Measurements from ENCODE around the gene MAGI3. TPM values are rescaled to one million over a fixed set of nuclear protein-coding genes. Genes with fewer than 3 reads are reported as not detected.

MAGI3 gene
- total and polyA plus RNA-seq, 2 of the 13 experiments (the other 11 are each of a cell fraction or from before 2014, with no cell fraction given): 4.0 to 11.8 TPM

DNA sequence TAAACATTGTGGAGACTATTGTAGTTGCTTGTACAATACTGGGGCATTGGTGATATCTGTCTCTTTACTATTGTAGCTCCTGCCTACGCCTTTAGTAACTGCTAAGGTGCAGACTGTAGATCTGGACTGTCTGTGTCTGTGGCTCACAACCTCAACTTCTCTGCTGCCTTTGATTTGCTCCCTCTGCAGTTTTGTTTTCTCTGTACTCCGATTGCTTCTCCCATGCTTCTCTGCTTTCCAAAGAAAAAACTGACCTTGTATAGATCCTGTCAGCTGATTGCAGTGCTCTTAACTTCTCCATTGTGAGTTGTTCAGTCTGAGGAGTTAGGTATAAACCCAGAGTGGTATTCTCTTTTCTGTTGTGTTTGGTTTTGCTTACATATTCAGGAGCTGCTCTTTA is 15.3 kb downstream of the MAGI3 start:
- DNase-seq (ENCODE audit: low spot score) (peak; percentile 61), ATAC-seq (peak; percentile 91), FAIRE-seq (peak; percentile 54)
- POLR2A ChIA-PET: no interaction called here
- Histone ChIP-seq H3K4me1 (ENCODE audit: insufficient read depth, low read length) (peaks cover 13% of the 10 kb centered on the region), H2AFZ (ENCODE audit: low read length) (no peak overlapping the region), H3K27me3 (ENCODE audit: control insufficient read depth in 1 of 2, insufficient read depth in 2 of 2, low read length in 2 of 2) (no peaks in the 10 kb centered on the region), H3K4me3 (replicated peaks in 1 of 3; ENCODE audit: insufficient read depth in 1 of 3, low read depth in 2 of 3, low read length in 3 of 3) (peak overlapping the region in 1 of 3 experiments; percentile 23; a peak in 1 of 6 replicates), H3K27ac (ENCODE audit: extremely low read length, insufficient read depth, low read length) (peak overlapping the region; percentile 50), H4K20me1 (ENCODE audit: insufficient read depth, low read length) (peaks cover 3% of the 10 kb centered on the region; the same call in 1 of the 2 replicates), H3K9me3 (ENCODE audit: low read length) (no peaks in the 10 kb centered on the region), H3K36me3 (replicated peaks in 1 of 2; ENCODE audit: control insufficient read depth in 1 of 2, insufficient read depth in 2 of 2, low read length in 2 of 2) (peaks cover 0 to 2% of the 10 kb centered on the region in 2 experiments; a peak in 1 of 5 replicates), H3K79me2 (ENCODE audit: insufficient read depth, low read length) (peaks cover 55% of the 10 kb centered on the region), H3K4me2 (ENCODE audit: low read depth, low read length) (peak overlapping the region; percentile 51), H3K9ac (ENCODE audit: insufficient read depth, low read depth, low read length) (no peak overlapping the region)
- in situ Hi-C loops (cut with HindIII; ENCODE audit: extremely low pct_ligation_motif_present, low pct_unique_long_range_greater_than_20kb): no loop called here
- CTCF ChIA-PET (ENCODE audit: low intra/inter-chr PET ratio, low total read pairs): no interaction called here
- 43% methylated on average over 2 of the region's 2 CpGs for WGBS (ENCODE audit: low lambda C conversion rate)
- BruUV-seq (replicated peaks): no TSS peak
- intact Hi-C loops (cut with micrococcal nuclease; ENCODE audit: unreplicated experiment): no loop called here
- TF ChIP-seq MAFF (IDR thresholded peaks at IDR 0.05; ENCODE audit: low read depth, low read length) (0 out of 2 replicates have a peak, but pooled peaks have one; percentile 2), SMC3 (IDR thresholded peaks at IDR 0.05; ENCODE audit: low read length) (0 out of 2 replicates have a peak, but pooled peaks have one; percentile 1), KLF11 (CRISPR knock-in tag; IDR thresholded peaks at IDR 0.05) (no peak), ZNF331 (CRISPR knock-in tag; IDR thresholded peaks at IDR 0.05) (peak; percentile 15; the same call in 1 of the 2 replicates), SOX13 (IDR thresholded peaks at IDR 0.05) (no peak), SOX13 (CRISPR knock-in tag; conservative IDR thresholded peaks at IDR 0.05 in 1 of 2, IDR thresholded peaks at IDR 0.05 in 1 of 2) (peak in 1 of 2 experiments; percentile 46; a peak in 1 of 4 replicates), ZNF292 (CRISPR knock-in tag; IDR thresholded peaks at IDR 0.05; ENCODE audit: borderline replicate concordance, low read depth) (0 out of 2 replicates have a peak, but pooled peaks have one; percentile 34), KMT2A (CRISPR knock-in tag; IDR thresholded peaks at IDR 0.05) (0 out of 2 replicates have a peak, but pooled peaks have one; percentile 33), HOXD1 (CRISPR knock-in tag; IDR thresholded peaks at IDR 0.05) (no peak), ZEB1 (IDR thresholded peaks at IDR 0.05; ENCODE audit: insufficient replicate concordance, low read depth) (no peak)
- TF ChIP-seq, protein P1, sequence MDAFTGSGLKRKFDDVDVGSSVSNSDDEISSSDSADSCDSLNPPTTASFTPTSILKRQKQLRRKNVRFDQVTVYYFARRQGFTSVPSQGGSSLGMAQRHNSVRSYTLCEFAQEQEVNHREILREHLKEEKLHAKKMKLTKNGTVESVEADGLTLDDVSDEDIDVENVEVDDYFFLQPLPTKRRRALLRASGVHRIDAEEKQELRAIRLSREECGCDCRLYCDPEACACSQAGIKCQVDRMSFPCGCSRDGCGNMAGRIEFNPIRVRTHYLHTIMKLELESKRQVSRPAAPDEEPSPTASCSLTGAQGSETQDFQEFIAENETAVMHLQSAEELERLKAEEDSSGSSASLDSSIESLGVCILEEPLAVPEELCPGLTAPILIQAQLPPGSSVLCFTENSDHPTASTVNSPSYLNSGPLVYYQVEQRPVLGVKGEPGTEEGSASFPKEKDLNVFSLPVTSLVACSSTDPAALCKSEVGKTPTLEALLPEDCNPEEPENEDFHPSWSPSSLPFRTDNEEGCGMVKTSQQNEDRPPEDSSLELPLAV (CRISPR knock-in tag; conservative IDR thresholded peaks at IDR 0.05; ENCODE audit: low read depth): no peak
- TF ChIP-seq, protein P2, sequence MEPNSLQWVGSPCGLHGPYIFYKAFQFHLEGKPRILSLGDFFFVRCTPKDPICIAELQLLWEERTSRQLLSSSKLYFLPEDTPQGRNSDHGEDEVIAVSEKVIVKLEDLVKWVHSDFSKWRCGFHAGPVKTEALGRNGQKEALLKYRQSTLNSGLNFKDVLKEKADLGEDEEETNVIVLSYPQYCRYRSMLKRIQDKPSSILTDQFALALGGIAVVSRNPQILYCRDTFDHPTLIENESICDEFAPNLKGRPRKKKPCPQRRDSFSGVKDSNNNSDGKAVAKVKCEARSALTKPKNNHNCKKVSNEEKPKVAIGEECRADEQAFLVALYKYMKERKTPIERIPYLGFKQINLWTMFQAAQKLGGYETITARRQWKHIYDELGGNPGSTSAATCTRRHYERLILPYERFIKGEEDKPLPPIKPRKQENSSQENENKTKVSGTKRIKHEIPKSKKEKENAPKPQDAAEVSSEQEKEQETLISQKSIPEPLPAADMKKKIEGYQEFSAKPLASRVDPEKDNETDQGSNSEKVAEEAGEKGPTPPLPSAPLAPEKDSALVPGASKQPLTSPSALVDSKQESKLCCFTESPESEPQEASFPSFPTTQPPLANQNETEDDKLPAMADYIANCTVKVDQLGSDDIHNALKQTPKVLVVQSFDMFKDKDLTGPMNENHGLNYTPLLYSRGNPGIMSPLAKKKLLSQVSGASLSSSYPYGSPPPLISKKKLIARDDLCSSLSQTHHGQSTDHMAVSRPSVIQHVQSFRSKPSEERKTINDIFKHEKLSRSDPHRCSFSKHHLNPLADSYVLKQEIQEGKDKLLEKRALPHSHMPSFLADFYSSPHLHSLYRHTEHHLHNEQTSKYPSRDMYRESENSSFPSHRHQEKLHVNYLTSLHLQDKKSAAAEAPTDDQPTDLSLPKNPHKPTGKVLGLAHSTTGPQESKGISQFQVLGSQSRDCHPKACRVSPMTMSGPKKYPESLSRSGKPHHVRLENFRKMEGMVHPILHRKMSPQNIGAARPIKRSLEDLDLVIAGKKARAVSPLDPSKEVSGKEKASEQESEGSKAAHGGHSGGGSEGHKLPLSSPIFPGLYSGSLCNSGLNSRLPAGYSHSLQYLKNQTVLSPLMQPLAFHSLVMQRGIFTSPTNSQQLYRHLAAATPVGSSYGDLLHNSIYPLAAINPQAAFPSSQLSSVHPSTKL (CRISPR knock-in tag; IDR thresholded peaks at IDR 0.05): peak; percentile 30; the same call in 1 of the 2 replicates
- TF ChIP-seq, protein P3, sequence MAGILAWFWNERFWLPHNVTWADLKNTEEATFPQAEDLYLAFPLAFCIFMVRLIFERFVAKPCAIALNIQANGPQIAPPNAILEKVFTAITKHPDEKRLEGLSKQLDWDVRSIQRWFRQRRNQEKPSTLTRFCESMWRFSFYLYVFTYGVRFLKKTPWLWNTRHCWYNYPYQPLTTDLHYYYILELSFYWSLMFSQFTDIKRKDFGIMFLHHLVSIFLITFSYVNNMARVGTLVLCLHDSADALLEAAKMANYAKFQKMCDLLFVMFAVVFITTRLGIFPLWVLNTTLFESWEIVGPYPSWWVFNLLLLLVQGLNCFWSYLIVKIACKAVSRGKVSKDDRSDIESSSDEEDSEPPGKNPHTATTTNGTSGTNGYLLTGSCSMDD (CRISPR knock-in tag; IDR thresholded peaks at IDR 0.05): no peak
- TF ChIP-seq, protein P4, sequence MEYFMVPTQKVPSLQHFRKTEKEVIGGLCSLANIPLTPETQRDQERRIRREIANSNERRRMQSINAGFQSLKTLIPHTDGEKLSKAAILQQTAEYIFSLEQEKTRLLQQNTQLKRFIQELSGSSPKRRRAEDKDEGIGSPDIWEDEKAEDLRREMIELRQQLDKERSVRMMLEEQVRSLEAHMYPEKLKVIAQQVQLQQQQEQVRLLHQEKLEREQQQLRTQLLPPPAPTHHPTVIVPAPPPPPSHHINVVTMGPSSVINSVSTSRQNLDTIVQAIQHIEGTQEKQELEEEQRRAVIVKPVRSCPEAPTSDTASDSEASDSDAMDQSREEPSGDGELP (IDR thresholded peaks at IDR 0.05; ENCODE audit: borderline replicate concordance, low read depth): peak; percentile 90
- TF ChIP-seq, protein P5, sequence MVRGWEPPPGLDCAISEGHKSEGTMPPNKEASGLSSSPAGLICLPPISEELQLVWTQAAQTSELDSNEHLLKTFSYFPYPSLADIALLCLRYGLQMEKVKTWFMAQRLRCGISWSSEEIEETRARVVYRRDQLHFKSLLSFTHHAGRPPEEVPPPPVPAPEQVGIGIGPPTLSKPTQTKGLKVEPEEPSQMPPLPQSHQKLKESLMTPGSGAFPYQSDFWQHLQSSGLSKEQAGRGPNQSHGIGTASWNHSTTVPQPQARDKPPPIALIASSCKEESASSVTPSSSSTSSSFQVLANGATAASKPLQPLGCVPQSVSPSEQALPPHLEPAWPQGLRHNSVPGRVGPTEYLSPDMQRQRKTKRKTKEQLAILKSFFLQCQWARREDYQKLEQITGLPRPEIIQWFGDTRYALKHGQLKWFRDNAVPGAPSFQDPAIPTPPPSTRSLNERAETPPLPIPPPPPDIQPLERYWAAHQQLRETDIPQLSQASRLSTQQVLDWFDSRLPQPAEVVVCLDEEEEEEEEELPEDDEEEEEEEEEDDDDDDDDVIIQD (CRISPR knock-in tag; IDR thresholded peaks at IDR 0.05; ENCODE audit: low read depth): peak; percentile 72; the same call in 1 of the 2 replicates
